GM19351 (cell line): ENCODE data around the gene HMX2.

Experiments used
- ATAC-seq: cut with Tn5 transposase; IDR thresholded peaks from one replicate; pipeline ENCODE4 v1.9.1; 2021; ENCODE audit warnings: mild to moderate bottlenecking, moderate library complexity; ENCODE audit not compliant: unreplicated experiment

Gene HMX2

GRCh38 chr10:123187781-123188180, 39.8 kb downstream of the HMX2 start:
- no peak for ATAC-seq

GRCh38 chr10:123191886-123192285, 44.0 kb downstream of the HMX2 start:
- no peak for ATAC-seq

DNA sequence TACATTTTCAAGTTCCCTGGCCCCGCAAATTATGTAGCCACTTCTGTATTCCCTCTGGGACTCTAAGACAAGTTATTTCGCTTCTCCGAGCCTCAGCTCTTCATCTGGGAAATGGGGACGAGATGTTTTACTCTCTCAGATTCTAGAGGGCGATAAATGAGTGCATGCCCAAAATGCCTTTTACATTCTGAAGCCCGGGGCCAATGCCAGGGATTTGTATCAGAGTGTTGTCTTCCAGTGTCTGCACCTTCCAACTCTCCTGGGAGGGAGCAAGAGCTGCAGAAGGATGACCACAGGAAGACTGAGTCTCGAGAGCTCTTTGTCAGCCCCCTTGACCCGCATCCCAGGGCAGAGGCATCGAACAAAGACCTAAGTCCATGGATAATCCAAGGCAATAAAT, 46.1 kb downstream of the HMX2 start:
- ATAC-seq = no peak
